GM18909 (cell line): ENCODE results near the gene RLN3.

Source experiments
- ATAC-seq: cut with Tn5 transposase; IDR thresholded peaks from one replicate; pipeline ENCODE4 v1.9.1; 2021; ENCODE audit warnings: mild to moderate bottlenecking; ENCODE audit not compliant: unreplicated experiment, poor library complexity

RLN3 gene

GRCh38 chr19:14051980-14052379 is 24.0 kb downstream of the RLN3 start:
- ATAC-seq, result no peak

GRCh38 chr19:14052470-14052869 is 24.5 kb downstream of the RLN3 start:
- ATAC-seq, result no peak

GRCh38 chr19:14053032-14053431 is 25.1 kb downstream of the RLN3 start:
- no peak for ATAC-seq

GRCh38 chr19:14053500-14053899 is 25.6 kb downstream of the RLN3 start:
- no peak for ATAC-seq

- ATAC-seq, result no peak
Measured at GRCh38 chr19:14054099-14054498, 26.2 kb downstream of the RLN3 start.

- no peak for ATAC-seq
Measured at GRCh38 chr19:14054721-14055120, 26.8 kb downstream of the RLN3 start.

GRCh38 chr19:14055396-14055795 is 27.4 kb downstream of the RLN3 start:
- no peak for ATAC-seq

- no peak for ATAC-seq
Measured at GRCh38 chr19:14056069-14056666, 28.2 kb downstream of the RLN3 start.

GRCh38 chr19:14056741-14057356 is 28.9 kb downstream of the RLN3 start:
- no peak for ATAC-seq

GRCh38 chr19:14058182-14059092 is 30.5 kb downstream of the RLN3 start:
- no peak for ATAC-seq

- ATAC-seq, result no peak
Measured at GRCh38 chr19:14059093-14059480, 31.1 kb downstream of the RLN3 start.

- no peak for ATAC-seq
Measured at GRCh38 chr19:14059652-14060155, 31.8 kb downstream of the RLN3 start.

GRCh38 chr19:14061081-14061749 is 33.3 kb downstream of the RLN3 start:
- no peak for ATAC-seq

GRCh38 chr19:14061751-14062557 is 34.0 kb downstream of the RLN3 start, which contains the start of gene PALM3:
Gene PALM3, minus strand, starts transcription at chr19:14062076. Its CDS starts 96 bp downstream, at chr19:14061980.
- ATAC-seq, result no peak

GRCh38 chr19:14062558-14062855 is 34.6 kb downstream of the RLN3 start:
- ATAC-seq, result no peak

GRCh38 chr19:14063105-14063504 is 35.2 kb downstream of the RLN3 start:
- ATAC-seq, result no peak

- ATAC-seq, result no peak
Measured at GRCh38 chr19:14066134-14066533, 38.2 kb downstream of the RLN3 start.

- ATAC-seq, result no peak
Measured at GRCh38 chr19:14070268-14071050, 42.5 kb downstream of the RLN3 start.
